Measurements from ENCODE around the gene GAPVD1.

The GAPVD1 gene

DNA sequence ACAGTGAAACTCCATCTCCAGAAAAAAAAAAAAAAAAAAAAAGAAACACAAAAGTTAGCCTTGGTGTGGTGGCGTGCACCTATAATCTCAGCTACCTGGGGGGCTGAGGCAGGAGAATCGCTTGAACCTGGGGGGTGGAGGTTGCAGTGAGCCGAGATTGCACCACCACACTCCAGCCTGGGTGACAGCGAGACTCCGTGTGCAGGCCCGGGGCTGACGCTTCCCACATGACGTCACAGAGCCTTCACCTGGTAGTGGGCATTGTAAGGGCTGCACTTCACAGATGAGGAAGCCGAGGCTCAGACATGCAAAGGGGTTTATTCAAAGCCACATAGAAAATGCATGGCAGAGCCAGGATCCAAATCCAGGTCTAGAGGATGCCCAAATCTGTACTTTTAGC is 114.2 kb downstream of the GAPVD1 start:
- H3K27ac ChIP-seq (ENCODE audit: low read depth, low read length): no peak overlapping the region
- no peak overlapping the region for H3K9ac ChIP-seq (ENCODE audit: low read length)
- H3K4me3 ChIP-seq (ENCODE audit: low read depth, low read length): no peak overlapping the region
- no peaks in the 10 kb centered on the region for H3K27me3 ChIP-seq (ENCODE audit: control insufficient read depth, insufficient read depth, low read length)
- no peaks in the 10 kb centered on the region for H3K36me3 ChIP-seq (ENCODE audit: control insufficient read depth, insufficient read depth, low read length)
- peaks cover 10% of the 10 kb centered on the region for H3K4me1 ChIP-seq (ENCODE audit: control insufficient read depth, insufficient read depth, low read length)
- no peaks in the 10 kb centered on the region for H3K9me3 ChIP-seq (ENCODE audit: control insufficient read depth, insufficient read depth, low read depth, low read length)

GRCh38 chr9:125376261-125377226 is 114.9 kb downstream of the GAPVD1 start:
- Histone ChIP-seq H3K36me3 (ENCODE audit: control insufficient read depth, insufficient read depth, low read length) (no peaks in the 10 kb centered on the region), H3K27me3 (ENCODE audit: control insufficient read depth, insufficient read depth, low read length) (no peaks in the 10 kb centered on the region), H3K4me1 (ENCODE audit: control insufficient read depth, insufficient read depth, low read length) (peaks cover 6% of the 10 kb centered on the region), H3K9ac (ENCODE audit: low read length) (no peak overlapping the region), H3K27ac (ENCODE audit: low read depth, low read length) (no peak overlapping the region), H3K9me3 (ENCODE audit: control insufficient read depth, insufficient read depth, low read depth, low read length) (no peaks in the 10 kb centered on the region), H3K4me3 (ENCODE audit: low read depth, low read length) (no peak overlapping the region)

DNA sequence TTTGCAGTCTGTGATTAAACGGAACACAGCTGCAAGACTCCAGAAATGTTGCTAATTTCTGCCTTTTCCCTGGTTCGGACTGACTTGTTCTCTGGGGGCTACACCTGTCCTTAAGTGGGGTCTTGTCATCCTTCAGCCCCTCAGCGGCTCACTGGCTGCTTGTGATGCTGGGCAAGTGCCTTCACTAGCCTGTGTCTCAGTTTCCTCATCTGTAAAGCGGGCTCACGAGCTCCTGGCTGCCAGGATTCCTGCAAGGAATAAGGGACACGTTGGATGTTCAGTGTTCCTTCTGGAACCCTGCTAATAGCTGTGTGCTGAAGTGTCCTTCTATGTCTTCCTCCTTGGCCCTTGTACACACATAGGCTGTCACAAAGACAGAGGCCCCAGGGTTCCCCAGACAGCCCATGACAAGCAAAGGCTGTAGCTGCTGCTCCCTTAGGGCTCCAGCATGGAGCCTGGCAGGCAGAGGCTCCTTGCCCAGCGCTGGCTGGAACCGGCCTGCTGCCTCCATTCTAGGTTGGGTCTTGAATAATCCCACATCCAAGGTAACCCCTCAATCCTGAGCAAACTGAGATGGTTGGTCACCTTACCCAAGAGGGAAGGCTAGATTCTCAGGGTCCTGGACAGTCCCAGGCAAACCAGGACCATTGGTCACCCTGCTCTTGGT is 116.1 kb downstream of the GAPVD1 start:
- Histone ChIP-seq H3K27me3 (ENCODE audit: control insufficient read depth, insufficient read depth, low read length) (no peaks in the 10 kb centered on the region), H3K9ac (ENCODE audit: low read length) (no peak overlapping the region), H3K4me3 (ENCODE audit: low read depth, low read length) (no peak overlapping the region), H3K36me3 (ENCODE audit: control insufficient read depth, insufficient read depth, low read length) (no peaks in the 10 kb centered on the region), H3K27ac (ENCODE audit: low read depth, low read length) (no peak overlapping the region), H3K9me3 (ENCODE audit: control insufficient read depth, insufficient read depth, low read depth, low read length) (no peaks in the 10 kb centered on the region), H3K4me1 (ENCODE audit: control insufficient read depth, insufficient read depth, low read length) (peaks cover 6% of the 10 kb centered on the region)

DNA sequence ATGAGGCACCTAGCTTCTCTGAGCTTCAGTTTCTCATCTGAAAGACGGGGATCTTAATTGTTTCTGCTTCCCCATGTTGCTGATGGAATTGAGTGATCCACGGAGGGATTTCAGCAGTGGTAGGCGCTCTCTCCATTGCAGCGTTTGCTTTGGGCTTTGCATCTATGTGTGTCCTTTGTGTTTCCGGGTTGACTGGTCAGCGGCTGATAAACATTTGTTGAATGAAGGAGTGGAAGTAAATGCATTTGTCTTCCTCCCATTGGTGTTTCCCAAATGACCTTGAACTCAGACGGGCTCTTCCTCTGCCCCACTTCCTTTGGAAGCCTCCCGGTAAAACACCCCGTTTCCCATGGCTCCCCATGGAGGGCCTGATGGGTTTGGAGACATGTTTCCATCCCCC is 117.2 kb downstream of the GAPVD1 start:
- H3K4me1 ChIP-seq (ENCODE audit: control insufficient read depth, insufficient read depth, low read length): peaks cover 6% of the 10 kb centered on the region
- H3K27ac ChIP-seq (ENCODE audit: low read depth, low read length): no peak overlapping the region

DNA sequence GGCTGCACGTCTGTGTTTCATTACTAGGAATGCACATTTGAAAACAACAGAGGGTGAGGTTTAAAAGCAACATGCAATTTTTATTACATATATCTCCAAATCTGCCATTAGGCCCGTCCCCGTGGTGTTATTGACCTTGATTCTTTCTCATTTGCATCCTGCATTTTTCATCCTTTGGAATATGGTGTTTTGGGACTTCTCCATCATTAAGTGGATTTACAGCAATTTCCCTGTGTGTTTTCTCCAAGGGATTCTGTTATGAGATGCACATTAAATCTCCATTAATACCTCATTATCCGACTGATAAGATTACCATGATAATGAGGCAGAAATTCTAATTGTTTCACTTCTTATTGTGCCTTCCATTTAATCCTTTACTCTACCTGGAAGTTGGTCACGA is 117.6 kb downstream of the GAPVD1 start:
- Histone ChIP-seq H3K9ac (ENCODE audit: low read length) (no peak overlapping the region), H3K9me3 (ENCODE audit: control insufficient read depth, insufficient read depth, low read depth, low read length) (no peaks in the 10 kb centered on the region), H3K36me3 (ENCODE audit: control insufficient read depth, insufficient read depth, low read length) (no peaks in the 10 kb centered on the region), H3K27me3 (ENCODE audit: control insufficient read depth, insufficient read depth, low read length) (no peaks in the 10 kb centered on the region), H3K4me3 (ENCODE audit: low read depth, low read length) (no peak overlapping the region), H3K27ac (ENCODE audit: low read depth, low read length) (no peak overlapping the region), H3K4me1 (ENCODE audit: control insufficient read depth, insufficient read depth, low read length) (peaks cover 4% of the 10 kb centered on the region)

More for the DNA sequence above, 117.2 kb downstream of the GAPVD1 start:
- no peak overlapping the region for H3K9ac ChIP-seq (ENCODE audit: low read length)
- H3K4me3 ChIP-seq (ENCODE audit: low read depth, low read length): no peak overlapping the region
- no peaks in the 10 kb centered on the region for H3K9me3 ChIP-seq (ENCODE audit: control insufficient read depth, insufficient read depth, low read depth, low read length)
- no peaks in the 10 kb centered on the region for H3K27me3 ChIP-seq (ENCODE audit: control insufficient read depth, insufficient read depth, low read length)
- H3K36me3 ChIP-seq (ENCODE audit: control insufficient read depth, insufficient read depth, low read length): no peaks in the 10 kb centered on the region

DNA sequence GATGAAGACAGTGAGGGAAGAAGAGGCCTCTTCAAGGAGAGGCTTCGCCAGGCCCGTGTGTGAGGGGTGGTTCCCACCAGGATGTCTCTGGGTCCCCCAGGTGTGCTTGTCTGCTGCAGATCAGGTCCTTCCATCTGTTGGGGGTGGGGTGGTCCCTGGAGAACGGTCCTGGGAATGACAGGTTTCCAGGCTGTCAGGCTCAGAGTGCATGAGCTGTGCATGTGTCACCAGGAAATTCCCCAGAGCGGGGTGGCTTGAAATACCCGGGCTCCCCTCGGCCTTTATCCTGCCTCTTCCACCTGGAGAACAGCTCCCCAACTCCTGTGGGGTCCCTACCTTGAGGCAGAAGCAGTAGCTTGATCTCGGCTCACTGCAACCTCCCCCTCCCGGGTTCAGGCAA is 118.8 kb downstream of the GAPVD1 start:
- Histone ChIP-seq H3K9me3 (ENCODE audit: control insufficient read depth, insufficient read depth, low read depth, low read length) (no peaks in the 10 kb centered on the region), H3K9ac (ENCODE audit: low read length) (no peak overlapping the region), H3K27me3 (ENCODE audit: control insufficient read depth, insufficient read depth, low read length) (no peaks in the 10 kb centered on the region), H3K27ac (ENCODE audit: low read depth, low read length) (no peak overlapping the region), H3K4me3 (ENCODE audit: low read depth, low read length) (no peak overlapping the region), H3K4me1 (ENCODE audit: control insufficient read depth, insufficient read depth, low read length) (no peaks in the 10 kb centered on the region), H3K36me3 (ENCODE audit: control insufficient read depth, insufficient read depth, low read length) (no peaks in the 10 kb centered on the region)

DNA sequence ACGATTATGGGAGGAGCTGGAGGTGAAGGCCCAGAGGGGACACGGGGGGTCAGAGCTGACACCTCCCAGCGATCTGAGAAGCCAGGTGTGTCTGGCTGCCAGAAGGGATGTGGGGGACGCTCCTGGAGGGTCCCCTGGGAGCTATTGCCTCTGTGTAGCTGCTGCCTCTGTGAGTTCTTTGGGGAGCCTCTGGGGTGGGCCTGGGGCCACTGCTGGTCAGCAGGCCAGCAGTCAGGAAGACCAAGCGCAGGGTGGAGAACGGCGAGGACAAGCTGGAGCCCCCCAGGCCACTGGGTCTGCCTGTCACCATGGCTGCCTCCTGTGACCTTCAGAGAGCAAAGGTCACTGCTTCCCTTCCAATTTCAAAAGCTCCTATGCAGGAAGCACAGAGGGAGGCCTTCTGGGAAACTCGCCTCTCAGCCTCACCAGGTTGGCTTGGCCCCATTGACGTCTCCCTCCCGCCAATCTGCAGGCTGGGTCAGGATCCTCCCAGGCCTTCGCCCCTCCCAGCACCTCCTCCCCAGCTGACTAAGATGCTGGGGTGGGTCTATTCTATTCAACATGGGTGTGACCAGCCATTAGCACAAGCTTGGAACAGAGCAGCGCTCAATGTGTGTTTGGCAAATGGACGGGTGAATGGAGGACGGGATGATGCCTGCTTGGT is 126.4 kb downstream of the GAPVD1 start:
- Histone ChIP-seq H3K27me3 (ENCODE audit: control insufficient read depth, insufficient read depth, low read length) (peaks cover 47% of the 10 kb centered on the region), H3K4me1 (ENCODE audit: control insufficient read depth, insufficient read depth, low read length) (no peaks in the 10 kb centered on the region), H3K27ac (ENCODE audit: low read depth, low read length) (no peak overlapping the region), H3K9ac (ENCODE audit: low read length) (no peak overlapping the region), H3K4me3 (ENCODE audit: low read depth, low read length) (no peak overlapping the region), H3K9me3 (ENCODE audit: control insufficient read depth, insufficient read depth, low read depth, low read length) (no peaks in the 10 kb centered on the region), H3K36me3 (ENCODE audit: control insufficient read depth, insufficient read depth, low read length) (no peaks in the 10 kb centered on the region)

DNA sequence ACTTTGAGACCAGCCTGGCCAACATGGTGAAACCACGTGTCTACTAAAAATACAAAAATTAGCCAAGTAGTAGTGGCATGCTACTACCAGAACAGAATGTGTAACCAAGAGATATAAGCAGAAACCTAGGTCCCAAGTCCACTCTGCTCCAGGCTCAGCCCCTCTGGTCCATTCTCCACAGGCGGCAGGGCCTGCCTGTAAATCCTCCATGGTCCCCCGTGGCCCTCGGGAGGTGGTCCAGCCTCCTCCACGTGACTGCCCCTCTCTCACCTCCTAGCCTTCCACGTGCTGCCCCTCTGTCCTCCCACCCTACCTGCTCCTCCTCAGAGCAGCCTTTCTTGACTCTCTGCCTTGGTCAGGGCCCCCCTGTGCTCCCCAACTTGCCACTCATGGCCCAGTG is 127.4 kb downstream of the GAPVD1 start:
- Histone ChIP-seq H3K4me3 (ENCODE audit: low read depth, low read length) (no peak overlapping the region), H3K9ac (ENCODE audit: low read length) (no peak overlapping the region), H3K9me3 (ENCODE audit: control insufficient read depth, insufficient read depth, low read depth, low read length) (no peaks in the 10 kb centered on the region), H3K27me3 (ENCODE audit: control insufficient read depth, insufficient read depth, low read length) (peaks cover 47% of the 10 kb centered on the region), H3K27ac (ENCODE audit: low read depth, low read length) (no peak overlapping the region), H3K36me3 (ENCODE audit: control insufficient read depth, insufficient read depth, low read length) (no peaks in the 10 kb centered on the region), H3K4me1 (ENCODE audit: control insufficient read depth, insufficient read depth, low read length) (no peaks in the 10 kb centered on the region)

DNA sequence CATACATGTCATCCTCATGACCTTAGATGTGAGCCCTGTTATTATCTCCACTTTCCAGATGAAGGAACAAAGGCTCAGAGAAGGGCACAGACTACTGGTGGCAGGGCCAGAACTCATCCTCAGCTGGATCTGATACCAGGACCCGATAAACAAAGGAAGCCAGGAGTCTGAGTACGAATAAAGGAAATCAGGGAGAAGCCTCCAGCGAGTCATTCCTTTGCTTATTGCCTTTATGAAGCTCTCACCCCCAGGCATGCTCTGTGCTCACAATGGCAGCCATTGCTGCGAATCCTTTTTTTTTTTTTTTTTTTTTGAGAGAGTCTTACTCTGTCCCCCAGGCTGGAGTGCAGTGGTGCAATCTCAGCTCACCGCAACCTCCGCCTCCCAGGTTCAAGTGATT is 130.1 kb downstream of the GAPVD1 start:
- Histone ChIP-seq H3K4me3 (ENCODE audit: low read depth, low read length) (no peak overlapping the region), H3K27ac (ENCODE audit: low read depth, low read length) (no peak overlapping the region), H3K36me3 (ENCODE audit: control insufficient read depth, insufficient read depth, low read length) (no peaks in the 10 kb centered on the region), H3K4me1 (ENCODE audit: control insufficient read depth, insufficient read depth, low read length) (no peaks in the 10 kb centered on the region), H3K9me3 (ENCODE audit: control insufficient read depth, insufficient read depth, low read depth, low read length) (no peaks in the 10 kb centered on the region), H3K27me3 (ENCODE audit: control insufficient read depth, insufficient read depth, low read length) (peaks cover 42% of the 10 kb centered on the region), H3K9ac (ENCODE audit: low read length) (no peak overlapping the region)

- no peak overlapping the region for H3K4me3 ChIP-seq (ENCODE audit: low read depth, low read length)
- no peak overlapping the region for H3K9ac ChIP-seq (ENCODE audit: low read length)
- no peaks in the 10 kb centered on the region for H3K36me3 ChIP-seq (ENCODE audit: control insufficient read depth, insufficient read depth, low read length)
- H3K4me1 ChIP-seq (ENCODE audit: control insufficient read depth, insufficient read depth, low read length): no peaks in the 10 kb centered on the region
- H3K27me3 ChIP-seq (ENCODE audit: control insufficient read depth, insufficient read depth, low read length): peaks cover 30% of the 10 kb centered on the region
- no peak overlapping the region for H3K27ac ChIP-seq (ENCODE audit: low read depth, low read length)
- H3K9me3 ChIP-seq (ENCODE audit: control insufficient read depth, insufficient read depth, low read depth, low read length): no peaks in the 10 kb centered on the region
These were observed 131.8 kb downstream of the GAPVD1 start for GRCh38 chr9:125393426-125393825.

DNA sequence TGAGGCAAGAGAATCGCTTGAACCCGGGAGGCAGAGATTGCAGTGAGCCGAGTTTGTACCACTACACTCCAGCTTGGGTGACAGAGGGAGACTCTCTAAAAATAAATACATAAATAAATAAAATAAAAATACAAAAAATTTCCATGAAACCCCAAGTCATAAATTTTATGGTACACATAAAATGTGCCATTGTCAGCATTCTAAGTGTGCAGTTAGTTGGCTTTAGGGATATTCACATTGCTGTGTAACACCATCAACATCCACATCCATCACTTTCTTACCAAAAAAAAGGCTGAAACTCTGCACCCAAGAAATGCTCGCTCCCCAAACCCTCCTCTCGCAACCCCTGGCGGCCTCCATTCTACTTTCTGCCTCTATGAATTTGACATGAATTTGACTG is 135.2 kb downstream of the GAPVD1 start:
- Histone ChIP-seq H3K4me3 (ENCODE audit: low read depth, low read length) (no peak overlapping the region), H3K9ac (ENCODE audit: low read length) (no peak overlapping the region), H3K36me3 (ENCODE audit: control insufficient read depth, insufficient read depth, low read length) (no peaks in the 10 kb centered on the region), H3K9me3 (ENCODE audit: control insufficient read depth, insufficient read depth, low read depth, low read length) (no peaks in the 10 kb centered on the region), H3K27ac (ENCODE audit: low read depth, low read length) (no peak overlapping the region), H3K27me3 (ENCODE audit: control insufficient read depth, insufficient read depth, low read length) (no peaks in the 10 kb centered on the region; the same call in 1 of the 2 replicates), H3K4me1 (ENCODE audit: control insufficient read depth, insufficient read depth, low read length) (no peaks in the 10 kb centered on the region)
